Measurements from ENCODE around the gene AAGAB. TPM values are rescaled to one million over a fixed set of nuclear protein-coding genes. Genes with fewer than 3 reads are reported as not detected.

The AAGAB gene
- total RNA-seq, 1 experiment from 2014 or later, result 40.1 TPM

DNA sequence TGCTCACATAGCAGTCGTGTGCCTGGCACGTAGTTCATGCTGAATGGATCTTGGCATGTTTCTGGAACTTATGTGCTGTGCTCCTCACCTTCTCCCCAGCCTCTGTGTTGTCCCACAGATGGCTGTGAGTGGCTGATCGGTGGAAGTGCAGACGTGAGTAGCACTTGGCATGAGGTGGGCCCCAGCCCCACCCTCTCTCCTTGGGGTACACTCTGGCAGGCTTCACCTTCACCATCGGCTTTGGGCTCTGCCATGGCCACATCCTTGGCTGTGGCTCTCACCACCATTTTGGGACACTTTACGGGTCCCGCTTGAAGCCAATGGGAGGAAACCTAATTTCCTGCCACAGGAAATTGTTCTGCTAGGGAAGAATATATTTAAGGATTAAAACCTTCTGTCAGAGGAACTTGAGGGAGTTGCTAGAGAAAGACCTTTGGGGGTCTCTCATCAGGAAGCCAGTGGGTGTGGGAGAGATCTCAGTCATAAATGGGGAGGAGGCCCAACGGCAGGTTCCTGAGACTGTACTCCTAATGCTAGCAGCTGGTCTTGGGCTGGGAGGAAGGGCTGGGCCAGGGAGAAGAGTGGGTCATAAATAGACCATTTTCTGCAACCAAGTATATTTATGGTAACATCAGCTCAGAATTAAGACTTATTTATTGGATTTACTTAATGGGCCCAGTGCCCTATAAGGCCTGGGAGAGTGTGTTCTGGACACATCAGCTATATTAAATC lies 96.8 kb downstream of the AAGAB start:
- Histone ChIP-seq H3K14ac (ENCODE audit: insufficient read depth, low read length) (no peak overlapping the region; the same call in 1 of the 2 replicates), H3K23me2 (ENCODE audit: insufficient read length, low read depth, low read length, poor library complexity, severe bottlenecking) (no peaks in the 10 kb centered on the region), H2BK15ac (ENCODE audit: low read depth, low read length) (no peak overlapping the region), H3K79me2 (ENCODE audit: insufficient read depth, low read length) (no peaks in the 10 kb centered on the region), H4K20me1 (ENCODE audit: control insufficient read depth, insufficient read depth, insufficient read length) (no peaks in the 10 kb centered on the region), H3K4ac (ENCODE audit: low read depth, low read length) (no peak overlapping the region), H2AK5ac (ENCODE audit: insufficient read length, low read length) (no peak overlapping the region), H3K4me2 (ENCODE audit: insufficient read depth, insufficient read length, low read length) (no peak overlapping the region), H3K9ac (ENCODE audit: extremely low read depth, insufficient read length, low read length) (no peak overlapping the region), H3T11ph (ENCODE audit: low read length) (no peak overlapping the region), H3K79me1 (ENCODE audit: insufficient read depth, low read depth, low read length, poor library complexity, severe bottlenecking) (no peaks in the 10 kb centered on the region), H3K4me1 (ENCODE audit: insufficient read depth, low read length) (0 out of 2 replicates have a peak, but pooled peaks cover under 1% of the 10 kb centered on the region), H2BK20ac (ENCODE audit: low read depth, low read length, poor library complexity, severe bottlenecking) (no peak overlapping the region), H3K23ac (ENCODE audit: insufficient read length, low read depth, low read length) (no peak overlapping the region), H3K18ac (ENCODE audit: insufficient read length, low read depth, low read length) (no peak overlapping the region), H2AFZ (ENCODE audit: low read length) (no peak overlapping the region), H3K27ac (ENCODE audit: insufficient read length, low read depth, low read length) (no peak overlapping the region), H2BK120ac (ENCODE audit: low read depth, low read length, poor library complexity, severe bottlenecking) (no peak overlapping the region), H2BK12ac (ENCODE audit: insufficient read length, low read depth, low read length) (no peak overlapping the region), H2BK5ac (ENCODE audit: insufficient read length, low read length) (no peak overlapping the region), H3K9me3 (ENCODE audit: control insufficient read depth, low read depth, low read length) (no peaks in the 10 kb centered on the region), H4K8ac (replicated peaks; ENCODE audit: insufficient read length, low read depth, low read length) (no peak overlapping the region), H4K91ac (ENCODE audit: insufficient read length, low read depth, low read length) (no peak overlapping the region), H3K27me3 (ENCODE audit: insufficient read depth, low read length) (no peaks in the 10 kb centered on the region), H3K56ac (ENCODE audit: insufficient read length, low read depth, low read length) (no peak overlapping the region), H4K5ac (ENCODE audit: insufficient read length, low read depth, low read length) (no peak overlapping the region)
- peak overlapping the region in 1 of 3 experiments; percentile 30; a peak in 2 of 7 replicates for H3K27ac Mint-ChIP-seq
- H3K36me3 Mint-ChIP-seq (ENCODE audit: insufficient read depth in 1 of 3, low read depth in 3 of 3), result peaks cover 6 to 10% (median 9%) of the 10 kb centered on the region in 3 experiments
- peaks cover 11 to 13% of the 10 kb centered on the region in 2 experiments for H3K4me1 Mint-ChIP-seq
- no peak for DNase-seq
- TF ChIP-seq, protein P1, sequence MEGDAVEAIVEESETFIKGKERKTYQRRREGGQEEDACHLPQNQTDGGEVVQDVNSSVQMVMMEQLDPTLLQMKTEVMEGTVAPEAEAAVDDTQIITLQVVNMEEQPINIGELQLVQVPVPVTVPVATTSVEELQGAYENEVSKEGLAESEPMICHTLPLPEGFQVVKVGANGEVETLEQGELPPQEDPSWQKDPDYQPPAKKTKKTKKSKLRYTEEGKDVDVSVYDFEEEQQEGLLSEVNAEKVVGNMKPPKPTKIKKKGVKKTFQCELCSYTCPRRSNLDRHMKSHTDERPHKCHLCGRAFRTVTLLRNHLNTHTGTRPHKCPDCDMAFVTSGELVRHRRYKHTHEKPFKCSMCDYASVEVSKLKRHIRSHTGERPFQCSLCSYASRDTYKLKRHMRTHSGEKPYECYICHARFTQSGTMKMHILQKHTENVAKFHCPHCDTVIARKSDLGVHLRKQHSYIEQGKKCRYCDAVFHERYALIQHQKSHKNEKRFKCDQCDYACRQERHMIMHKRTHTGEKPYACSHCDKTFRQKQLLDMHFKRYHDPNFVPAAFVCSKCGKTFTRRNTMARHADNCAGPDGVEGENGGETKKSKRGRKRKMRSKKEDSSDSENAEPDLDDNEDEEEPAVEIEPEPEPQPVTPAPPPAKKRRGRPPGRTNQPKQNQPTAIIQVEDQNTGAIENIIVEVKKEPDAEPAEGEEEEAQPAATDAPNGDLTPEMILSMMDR (conservative IDR thresholded peaks at IDR 0.05), result no peak
- H3K4me3 Mint-ChIP-seq, result no peak overlapping the region
- H3K9me3 Mint-ChIP-seq, result peaks cover 4 to 5% of the 10 kb centered on the region in 2 experiments; a peak in 3 of 5 replicates
- no CpG with 5 or more reads among the region's 8 CpGs for WGBS (ENCODE audit: extremely low coverage, insufficient read length, low lambda C conversion rate)
- H3K27me3 Mint-ChIP-seq (ENCODE audit: low read depth), result no peaks in the 10 kb centered on the region
